ENCODE data around the gene PIH1D1. TPM values are rescaled to one million over a fixed set of nuclear protein-coding genes. Genes with fewer than 3 reads are reported as not detected.

The PIH1D1 gene
- total and polyA plus RNA-seq, 10 of the 15 experiments (the other 5 are each of a cell fraction or from before 2014, with no cell fraction given), result 16.1 to 153 (median 106) TPM

GRCh38 chr19:49481020-49481683 lies 29.5 kb upstream of the PIH1D1 start:
- Histone ChIP-seq H2AFZ (ENCODE audit: control insufficient read depth, low read depth, low read length) (no peak overlapping the region), H3K36me3 (ENCODE audit: control insufficient read depth in 2 of 2, insufficient read depth in 2 of 2, low read length in 1 of 2) (no peaks in the 10 kb centered on the region), H4K20me1 (ENCODE audit: control insufficient read depth, insufficient read depth) (no peaks in the 10 kb centered on the region), H3K9me3 (replicated peaks; ENCODE audit: control insufficient read depth, insufficient read depth, low read length) (no peaks in the 10 kb centered on the region), H3K79me2 (ENCODE audit: control insufficient read depth, insufficient read depth, low read length) (no peaks in the 10 kb centered on the region), H3K27ac (ENCODE audit: control insufficient read depth, insufficient read depth) (no peak overlapping the region), H3K27me3 (replicated peaks in 1 of 2; ENCODE audit: control insufficient read depth in 2 of 2, insufficient read depth in 2 of 2, low read length in 1 of 2) (no peaks in the 10 kb centered on the region), H3K9ac (ENCODE audit: control insufficient read depth, insufficient read depth, low read length) (no peak overlapping the region), H3K4me2 (ENCODE audit: control insufficient read depth, insufficient read depth) (no peak overlapping the region), H3K4me3 (no peak overlapping the region), H3K4me1 (ENCODE audit: control insufficient read depth, insufficient read depth, low read length) (no peaks in the 10 kb centered on the region)
- ChIA-PET CTCF (interaction anchor here (0.6 to 1.1 kb wide), 2 partner anchors 8 to 82 kb away, joined by 3 read pairs; no protein-coding TSS in a partner anchor), RAD21 (ENCODE audit: unreplicated experiment) (no interaction called here), SMC1A (ENCODE audit: uncharacterized antibody, unreplicated experiment) (no interaction called here), POLR2A (interaction anchor here (0.7 to 1.2 kb wide), 2 partner anchors 11 to 667 kb away, joined by 3 read pairs; no protein-coding TSS in a partner anchor)
- intact Hi-C loops (cut with micrococcal nuclease; ENCODE audit: unreplicated experiment) (no loop called here), in situ Hi-C loops (cut with MboI) (no loop called here)
- DNase-seq (ENCODE audit: low read depth, low spot score) (no peak), ATAC-seq (no peak), FAIRE-seq (no peak)
- no TSS peak for BruUV-seq (replicated peaks)
- TF ChIP-seq EED (IDR thresholded peaks at IDR 0.05; ENCODE audit: low read depth) (no peak), POLR2AphosphoS2 (IDR thresholded peaks at IDR 0.05; ENCODE audit: low read depth, low read length) (no peak), PAX8 (IDR thresholded peaks at IDR 0.05) (no peak), STAT1 (conservative IDR thresholded peaks at IDR 0.05) (no peak), SUPT20H (IDR thresholded peaks at IDR 0.05; ENCODE audit: borderline replicate concordance, control insufficient read depth, low read depth, low read length) (no peak), MEF2B (IDR thresholded peaks at IDR 0.05; ENCODE audit: partially characterized antibody, poor library complexity, severe bottlenecking) (no peak), FOXM1 (IDR thresholded peaks at IDR 0.05; ENCODE audit: low read depth, low read length) (no peak), ATF3 (IDR thresholded peaks at IDR 0.05; ENCODE audit: borderline replicate concordance, extremely low read depth, low read depth, low read length) (no peak), STAT3 (IDR thresholded peaks at IDR 0.05; ENCODE audit: low read depth, low read length) (no peak), SMAD5 (IDR thresholded peaks at IDR 0.05; ENCODE audit: low read depth) (no peak), NR2C1 (IDR thresholded peaks at IDR 0.05) (no peak), EP300 (IDR thresholded peaks at IDR 0.05; ENCODE audit: borderline replicate concordance in 1 of 2, control insufficient read depth in 1 of 2, low read depth in 2 of 2, low read length in 2 of 2) (no peak), WRNIP1 (IDR thresholded peaks at IDR 0.05; ENCODE audit: borderline replicate concordance, low read depth, low read length) (no peak), FOXK2 (IDR thresholded peaks at IDR 0.05) (no peak), BCL11A (IDR thresholded peaks at IDR 0.05; ENCODE audit: low read depth, low read length) (no peak), GABPA (IDR thresholded peaks at IDR 0.05; ENCODE audit: low read depth) (no peak), ATF7 (IDR thresholded peaks at IDR 0.05; ENCODE audit: low read depth) (no peak), IRF4 (IDR thresholded peaks at IDR 0.05; ENCODE audit: low read depth, low read length) (no peak)
- WGBS (ENCODE audit: insufficient coverage, insufficient replicate concordance, low lambda C conversion rate, missing lambda C conversion rate), result 86% methylated on average over 6 of the region's 7 CpGs
